Kidney glomerular epithelial cell (primary cell): ENCODE results near the gene TTC16.
A peak's percentile ranks its signal among the peaks of the same experiment; 100 is the strongest.
"Not testable (repeated sequence)": the region's sequence is repeated elsewhere in the genome, so short reads cannot be mapped to it uniquely, and the experiment has no call there.

Source experiments
- DNase-seq: peaks from one replicate; lab custom pipeline; 2025; lab: John Stamatoyannopoulos, UW

TTC16 gene

GRCh38 chr9:127768698-127769097 lies 52.8 kb downstream of the TTC16 start:
- no peak for DNase-seq

GRCh38 chr9:127769101-127769500 lies 53.2 kb downstream of the TTC16 start:
- no peak for DNase-seq

DNA sequence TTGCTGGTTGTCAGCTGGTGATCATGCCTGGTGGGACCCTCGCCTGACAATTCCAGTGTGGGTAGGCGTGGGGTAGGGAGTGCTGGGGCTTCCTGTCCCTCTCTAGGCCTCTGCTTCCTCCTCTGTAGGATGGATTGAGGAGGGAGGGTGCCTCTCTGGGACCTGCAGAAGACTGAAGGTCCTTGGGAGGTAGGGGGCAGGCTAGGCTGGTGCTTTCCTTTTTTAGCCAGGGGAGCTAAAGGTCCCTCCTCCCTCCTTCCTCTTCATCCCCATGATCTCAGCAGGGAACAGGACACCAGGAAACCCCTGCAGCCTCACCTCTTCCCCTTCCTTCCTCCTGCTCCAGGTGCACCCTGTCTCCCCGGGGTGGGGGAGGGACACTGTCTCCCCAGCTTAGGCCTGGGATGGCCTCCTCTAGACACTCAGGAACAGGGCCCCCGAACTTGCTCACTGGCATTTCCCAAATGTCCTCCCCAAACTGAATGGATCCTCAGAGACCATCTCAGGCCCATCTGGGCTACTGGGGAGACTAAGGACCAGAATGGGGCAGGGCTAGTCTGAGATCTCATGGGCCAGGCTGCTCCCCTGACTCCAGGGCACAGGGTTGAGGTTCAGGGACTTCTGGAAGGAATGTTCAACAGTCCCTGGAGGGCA lies 54.2 kb downstream of the TTC16 start:
- no peak for DNase-seq

DNA sequence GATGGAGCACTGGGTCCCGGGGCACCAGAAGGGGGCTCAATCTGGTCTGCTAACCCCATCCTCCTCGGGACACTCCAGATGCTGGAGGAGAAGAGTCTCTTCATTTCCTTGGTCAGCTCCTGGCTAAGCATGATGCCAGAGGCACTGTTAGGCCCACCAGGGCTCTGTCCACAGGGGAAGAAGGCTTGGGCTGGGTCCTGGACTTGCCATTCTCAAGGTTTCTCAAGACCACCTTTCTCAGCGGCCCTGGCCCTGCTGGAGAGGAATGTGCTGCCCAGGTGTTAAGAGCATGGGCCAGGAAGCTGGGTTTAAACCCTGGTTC lies 54.7 kb downstream of the TTC16 start:
- DNase-seq, result no peak

DNA sequence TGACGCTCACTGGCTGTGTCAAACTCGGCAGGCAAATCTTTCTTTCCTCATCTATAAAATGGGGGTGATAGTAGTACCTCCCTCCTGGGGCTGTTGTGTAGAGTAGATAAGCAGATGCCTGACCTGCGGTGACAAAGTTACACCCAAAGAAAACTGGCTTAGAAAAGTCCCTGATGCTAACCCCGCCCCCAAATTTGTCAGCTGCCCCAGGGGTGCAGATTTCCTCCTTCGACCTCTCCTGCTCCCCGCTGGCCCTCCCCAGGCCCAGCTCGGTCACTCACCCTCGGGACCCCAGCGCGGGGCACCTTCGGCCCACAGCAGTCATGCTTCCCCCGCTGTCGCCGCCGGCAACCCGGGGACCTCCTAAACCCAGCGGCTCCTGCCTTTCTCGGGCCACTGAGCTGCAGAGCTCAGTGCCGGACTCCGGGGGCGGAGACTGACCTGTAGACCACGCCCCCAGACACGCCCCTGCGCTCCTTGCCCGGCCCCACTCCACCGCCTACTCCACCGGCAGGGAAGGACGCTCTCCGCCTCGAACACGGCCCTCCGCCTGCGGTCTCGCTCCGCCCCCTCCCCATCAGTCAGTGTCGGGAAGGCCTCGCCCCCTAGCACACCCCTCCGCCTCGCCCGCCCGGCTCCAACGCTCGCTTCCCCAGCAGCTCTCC lies 55.2 kb downstream of the TTC16 start:
- peak; percentile 95 for DNase-seq

DNA sequence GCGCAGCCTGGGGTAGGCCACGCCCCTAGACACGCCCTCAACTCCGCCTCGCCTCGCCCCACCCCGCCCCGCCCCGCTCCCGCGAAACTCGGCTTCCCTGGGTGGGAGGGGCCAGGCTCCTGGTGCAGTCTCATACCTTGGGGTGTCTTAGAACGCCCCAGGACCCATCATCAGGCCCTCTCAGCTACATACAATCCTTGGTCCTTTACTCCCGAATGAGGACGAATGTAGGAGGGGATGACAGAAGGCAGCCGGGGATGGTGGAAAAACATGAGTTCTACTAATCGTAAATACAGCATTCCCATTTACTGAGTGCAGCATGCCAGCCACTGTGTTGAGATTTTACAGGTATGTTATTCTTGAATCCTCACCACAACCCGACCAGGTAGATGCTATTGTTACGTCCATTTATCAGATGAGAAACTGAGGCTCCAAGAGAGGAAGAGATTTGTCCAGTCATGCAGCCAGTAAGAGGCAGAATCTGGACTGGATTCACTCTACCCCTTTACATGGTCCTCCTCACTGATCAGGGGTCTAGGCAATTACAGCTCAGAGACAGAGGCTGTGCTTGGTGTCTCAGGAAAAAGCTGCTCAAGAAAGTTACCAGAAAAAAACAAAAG lies 55.8 kb downstream of the TTC16 start:
- DNase-seq, result no peak

- no peak for DNase-seq
These were observed 56.7 kb downstream of the TTC16 start for GRCh38 chr9:127772603-127773002.

- no peak for DNase-seq
These were observed 57.4 kb downstream of the TTC16 start for GRCh38 chr9:127773272-127773671.

DNA sequence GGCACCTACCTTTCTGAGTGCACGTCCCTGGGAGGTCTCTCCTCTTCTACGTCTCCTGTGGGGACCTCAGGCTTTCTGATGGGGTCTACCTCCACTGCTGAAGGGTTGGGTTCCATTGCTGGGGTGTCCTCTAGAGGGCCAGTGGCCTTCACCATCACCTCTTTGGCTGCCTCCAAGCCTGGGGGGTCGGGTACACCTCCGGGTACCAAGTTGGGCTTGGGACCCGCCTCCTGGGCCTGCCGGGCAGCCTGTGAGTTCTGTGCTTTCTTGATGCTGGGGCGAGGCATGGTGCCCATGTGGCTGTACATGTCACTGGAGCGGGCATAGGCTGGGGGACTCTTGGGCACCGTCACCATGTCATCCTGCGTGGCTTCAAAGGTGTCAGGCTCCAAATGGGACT lies 58.1 kb downstream of the TTC16 start:
- DNase-seq, result no peak

- DNase-seq, result no peak
These were observed 60.5 kb downstream of the TTC16 start for GRCh38 chr9:127776195-127776923.

DNA sequence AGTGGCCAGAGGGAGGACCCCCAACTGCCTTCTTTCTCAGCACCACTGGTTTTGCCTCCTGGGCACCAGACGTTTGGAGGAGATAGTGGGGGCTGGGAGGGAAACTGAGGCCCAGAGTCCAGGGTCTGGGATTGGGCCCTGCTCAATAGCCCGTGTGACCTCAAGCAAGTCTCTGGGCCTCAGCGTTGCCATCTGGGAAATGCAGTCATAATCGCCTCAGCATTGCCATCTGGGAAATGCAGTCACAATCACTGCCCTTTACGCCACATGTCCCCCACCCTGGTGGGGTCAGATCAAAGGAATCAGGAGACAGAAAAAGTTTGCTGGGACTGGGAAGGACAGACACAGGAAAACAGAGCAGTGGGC lies 61.0 kb downstream of the TTC16 start:
- DNase-seq, result no peak

- no peak for DNase-seq
These were observed 61.6 kb downstream of the TTC16 start for GRCh38 chr9:127777368-127777980.

GRCh38 chr9:127778280-127779135 lies 62.6 kb downstream of the TTC16 start, which contains the start of gene SH2D3C:
SH2D3C (minus strand) TSS chr9:127778666; CDS start chr9:127778627, 39 bp downstream.
- DNase-seq, result no peak

- no peak for DNase-seq
These were observed 63.5 kb downstream of the TTC16 start for GRCh38 chr9:127779136-127779981.

GRCh38 chr9:127780126-127780885 lies 64.4 kb downstream of the TTC16 start:
- no peak for DNase-seq

DNA sequence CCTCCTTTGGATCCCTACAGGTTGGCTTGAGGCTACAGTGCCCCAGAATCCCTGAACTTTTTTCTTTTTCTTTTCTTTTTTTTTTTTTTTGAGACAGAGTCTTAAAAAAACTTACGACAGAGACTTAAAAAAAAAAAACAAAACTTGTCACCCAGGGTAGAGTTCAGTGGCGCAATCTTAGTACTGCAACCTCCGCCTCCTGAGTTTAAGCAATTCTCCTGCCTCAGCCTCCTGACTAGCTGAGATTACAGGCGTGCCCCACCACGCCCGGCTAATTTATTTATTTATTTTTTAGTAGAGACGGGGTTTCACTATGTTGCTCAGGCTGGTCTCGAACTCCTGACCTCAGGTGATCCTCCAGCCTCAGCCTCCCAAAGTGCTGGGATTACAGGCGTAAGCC lies 65.0 kb downstream of the TTC16 start:
- DNase-seq, result not testable (repeated sequence)
